ENCODE measurements around the gene CHAC2. TPM values are rescaled to one million over a fixed set of nuclear protein-coding genes. Genes with fewer than 3 reads are reported as not detected.
"Not testable (repeated sequence)": the region's sequence is repeated elsewhere in the genome, so short reads cannot be mapped to it uniquely, and the experiment has no call there.

CHAC2 gene
- total and polyA plus RNA-seq, 7 donors: 0.68 to 8.1 (median 2.9) TPM

DNA sequence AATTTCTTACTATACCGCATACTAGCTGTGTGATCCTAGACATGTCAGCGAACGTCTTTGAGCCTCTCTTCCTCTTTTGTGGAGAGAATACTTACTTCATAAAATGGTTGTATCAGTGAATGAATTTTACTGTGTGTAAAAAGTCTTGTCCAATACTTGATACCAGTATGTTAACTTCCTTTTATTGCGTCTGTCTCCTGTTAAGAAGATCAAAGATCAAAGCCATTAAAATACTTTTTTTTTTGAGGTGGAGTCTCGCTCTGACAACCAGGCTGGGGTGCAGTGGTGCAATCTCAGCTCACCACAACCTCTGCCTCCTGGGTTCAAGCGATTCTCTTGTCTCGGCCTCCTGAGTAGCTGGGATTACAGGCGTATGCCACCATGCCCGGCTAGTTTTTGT, 52.4 kb downstream of the CHAC2 start:
- WGBS, 2 donors: 31 to 76% methylated on average over 9 of the region's 9 CpGs
- no peaks in the 10 kb centered on the region for H3K9me3 ChIP-seq
- DNase-seq: no peak
- intact Hi-C loops (cut with DNase I): no loop called here
- no peak overlapping the region for H3K27ac ChIP-seq
- peaks cover 0 to 48% (median 12%) of the 10 kb centered on the region in 4 donors for H3K36me3 ChIP-seq
- TF ChIP-seq EP300 (IDR thresholded peaks at IDR 0.05): no peak
- no peak for TF ChIP-seq POLR2A (IDR thresholded peaks at IDR 0.05)
- TF ChIP-seq POLR2AphosphoS5 (IDR thresholded peaks at IDR 0.05): no peak
- no peak for TF ChIP-seq CTCF (IDR thresholded peaks at IDR 0.05)
- no peaks in the 10 kb centered on the region for H3K27me3 ChIP-seq
- no peak overlapping the region for H3K4me3 ChIP-seq
- H3K4me1 ChIP-seq: no peaks in the 10 kb centered on the region

GRCh38 chr2:53820711-53821110, 53.1 kb downstream of the CHAC2 start:
- 74 to 90% methylated on average over 4 of the region's 4 CpGs for WGBS, 2 donors
- Histone ChIP-seq H3K4me1 (no peaks in the 10 kb centered on the region), H3K4me3 (no peak overlapping the region), H3K36me3 (peaks cover 0 to 41% (median 10%) of the 10 kb centered on the region in 4 donors), H3K27me3 (no peaks in the 10 kb centered on the region), H3K27ac (no peak overlapping the region), H3K9me3 (no peaks in the 10 kb centered on the region)
- DNase-seq: no peak
- TF ChIP-seq POLR2AphosphoS5 (IDR thresholded peaks at IDR 0.05): no peak
- TF ChIP-seq CTCF (IDR thresholded peaks at IDR 0.05): no peak
- no peak for TF ChIP-seq POLR2A (IDR thresholded peaks at IDR 0.05)
- no peak for TF ChIP-seq EP300 (IDR thresholded peaks at IDR 0.05)
- intact Hi-C loops (cut with DNase I): no loop called here

- WGBS, 2 donors: 84 to 86% methylated on average over 6 of the region's 6 CpGs
- Histone ChIP-seq H3K9me3 (no peaks in the 10 kb centered on the region), H3K27ac (no peak overlapping the region), H3K36me3 (peaks cover 0 to 30% (median 3%) of the 10 kb centered on the region in 4 donors), H3K27me3 (no peaks in the 10 kb centered on the region), H3K4me1 (no peaks in the 10 kb centered on the region), H3K4me3 (no peak overlapping the region)
- no peak for TF ChIP-seq EP300 (IDR thresholded peaks at IDR 0.05)
- TF ChIP-seq POLR2A (IDR thresholded peaks at IDR 0.05): no peak
- no peak for TF ChIP-seq POLR2AphosphoS5 (IDR thresholded peaks at IDR 0.05)
- TF ChIP-seq CTCF (IDR thresholded peaks at IDR 0.05): no peak
- DNase-seq: no peak
- intact Hi-C loops (cut with DNase I): no loop called here
These were observed 54.2 kb downstream of the CHAC2 start for GRCh38 chr2:53821810-53822209.

GRCh38 chr2:53823639-53824038, 56.0 kb downstream of the CHAC2 start:
- 85 to 92% methylated on average over 9 of the region's 9 CpGs for WGBS, 2 donors
- DNase-seq; H3K27me3 ChIP-seq; H3K4me1 ChIP-seq; H3K27ac ChIP-seq; H3K4me3 ChIP-seq; intact Hi-C loops (cut with DNase I); H3K9me3 ChIP-seq: not testable (repeated sequence)
- peaks cover 0 to 13% (median 3%) of the 10 kb centered on the region in 4 donors for H3K36me3 ChIP-seq

Other genes with a start within 250 kb of the CHAC2 start
- gene ASB3, start 19.1 kb downstream of the CHAC2 start, total RNA-seq: 10 to 100 TPM; 14.4 to 25.7 (median 18.1) TPM
- 1 to 10 TPM; 2.8 to 6.6 (median 4.2) TPM for gene ASB3, start 19.1 kb downstream of the CHAC2 start, polyA plus RNA-seq
- gene ERLEC1, start 19.2 kb downstream of the CHAC2 start, total RNA-seq: 10 to 100 TPM; 23.5 to 69.2 (median 42.2) TPM
- gene ERLEC1, start 19.2 kb downstream of the CHAC2 start, polyA plus RNA-seq: 10 to 100 TPM; 23.4 to 35.4 (median 34.4) TPM
- gene GPR75, start 92.2 kb downstream of the CHAC2 start, total RNA-seq: 1 to 10 TPM; 1.4 to 6.4 (median 2.9) TPM
- gene GPR75, start 92.2 kb downstream of the CHAC2 start, polyA plus RNA-seq: 1 to 10 TPM in 1 of 3 donors, not detected in 2; 1.3 TPM
- 10 to 100 TPM; 47.8 to 79.8 (median 61.6) TPM for gene PSME4, start 203.2 kb downstream of the CHAC2 start, total RNA-seq
- gene PSME4, start 203.2 kb downstream of the CHAC2 start, polyA plus RNA-seq: 10 to 100 TPM; 15.0 to 29.8 (median 16.0) TPM